Lower lobe of right lung (tissue), 2 donors: Measurements from ENCODE around the gene TMEM45B. TPM values are rescaled to one million over a fixed set of nuclear protein-coding genes. Genes with fewer than 3 reads are reported as not detected.
A peak's percentile ranks its signal among the peaks of the same experiment; 100 is the strongest.

Experiments used
- ATAC-seq, 2 donors: fragments of 200-7000 bp; cut with Tn5 transposase; one replicate each; pipeline ENCODE4 v1.9.1; 2020 to 2022; ENCODE audit warnings: mild to moderate bottlenecking in 2 of 2, moderate library complexity in 2 of 2
- DNase-seq: peaks from one replicate; pipeline ENCODE4 v3.0.0-alpha.2; 2020
- H3K27ac ChIP-seq: fragments of 200-600 bp; one replicate; pipeline ENCODE4 v1.8.0; 2022
- H3K27me3 ChIP-seq: fragments of 200-600 bp; one replicate; pipeline ENCODE4 v1.8.0; 2022; ENCODE audit warnings: low read depth
- H3K36me3 ChIP-seq: fragments of 200-600 bp; one replicate; pipeline ENCODE4 v1.8.0; 2022; ENCODE audit warnings: mild to moderate bottlenecking
- H3K4me1 ChIP-seq: fragments of 200-600 bp; one replicate; pipeline ENCODE4 v1.8.0; 2022
- H3K4me3 ChIP-seq: fragments of 200-600 bp; one replicate; pipeline ENCODE4 v1.8.0; 2022; ENCODE audit warnings: mild to moderate bottlenecking
- H3K9me3 ChIP-seq: fragments of 200-600 bp; one replicate; pipeline ENCODE4 v1.8.0; 2022
- intact Hi-C: fragments of 100-400 bp; cut with DNase I; formaldehyde crosslinking; loops from one replicate; pipeline ENCODE4 v1.11.0; 2022
- long read RNA-seq: library from polyadenylated mRNA; unstranded; transcript quantifications from one replicate; pipeline ENCODE4 v2.0.0, GENCODE V29; 2021
- total RNA-seq: library from RNA; stranded (reverse); fragmentation: NEBNext Ultra II Directional; extraction: Animal tissue kit (Norgen Biotek cat#: 25700); gene quantifications from one replicate; pipeline ENCODE4 v1.2.1, GENCODE V29; 2021
- TF ChIP-seq, protein P1 (sequence below): fragments of 200-600 bp; IDR thresholded peaks from one replicate; pipeline ENCODE4 v1.8.0; 2022; ENCODE audit warnings: antibody characterized with exemption, mild to moderate bottlenecking
- donor health status: DM: no; HTN: yes; CAD: no; lungs with severe emphysema.

TMEM45B gene
- 13.8 TPM for total RNA-seq
- long read RNA-seq, transcript TMEM45B-201 (6 exons, 2,234 nt), result major isoform, 12 of 18 reads
- long read RNA-seq, partial matches to known transcripts, result 3 of 18 reads
- long read RNA-seq, other reads (novel, unspliced or antisense), result 3 of 18 reads

DNA sequence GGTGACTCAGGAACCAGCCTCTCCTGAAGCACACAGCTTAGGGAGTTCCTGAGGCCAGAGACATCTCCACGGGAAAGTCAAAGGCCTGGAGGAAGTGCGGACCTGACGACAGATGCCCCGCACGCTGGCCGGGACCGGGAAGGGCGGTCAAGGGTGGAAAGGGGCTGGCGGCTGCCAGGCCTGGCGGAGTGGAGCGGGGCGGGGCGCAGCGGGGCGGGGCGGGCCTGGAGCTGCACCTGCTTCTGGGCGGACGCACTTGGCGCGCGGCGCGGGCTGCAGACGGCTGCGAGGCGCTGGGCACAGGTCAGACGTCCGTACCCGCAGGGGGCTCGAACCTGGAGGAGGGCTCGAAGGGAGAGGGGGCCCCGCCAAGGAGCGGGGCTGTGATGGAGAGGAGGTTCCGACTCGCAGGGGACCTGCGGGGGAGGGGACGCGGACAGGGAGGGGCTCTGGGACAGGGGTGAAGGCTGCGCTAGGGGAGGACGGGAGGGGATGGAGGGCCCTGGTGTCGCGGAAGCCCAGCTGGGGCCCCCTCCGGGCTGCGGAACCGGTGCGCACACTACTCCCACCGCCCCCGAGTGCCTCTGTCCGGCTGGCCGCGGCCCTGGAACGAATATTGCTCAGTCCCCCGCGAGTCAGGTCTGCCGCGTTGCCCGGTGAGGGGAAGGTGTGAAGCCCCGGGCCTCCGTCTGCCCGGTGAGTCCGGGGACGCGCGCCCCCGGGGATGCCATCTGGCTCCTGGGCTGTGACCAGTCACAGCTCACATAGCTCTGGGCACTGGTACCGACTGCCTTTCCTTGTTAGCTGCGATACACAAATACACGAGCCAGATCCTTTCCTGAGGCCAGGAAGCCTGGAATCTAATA, at the start of gene TMEM45B:
TSS of gene TMEM45B (plus strand) at position 253 of the 866 bp plus-strand sequence. CDS start 36,635 bp downstream, outside the sequence.
- no peaks in the 10 kb centered on the region for H3K9me3 ChIP-seq
- no peak within 1 kb of the TSS for H3K27ac ChIP-seq
- no peaks in the 10 kb centered on the region for H3K36me3 ChIP-seq
- TF ChIP-seq, protein P1, sequence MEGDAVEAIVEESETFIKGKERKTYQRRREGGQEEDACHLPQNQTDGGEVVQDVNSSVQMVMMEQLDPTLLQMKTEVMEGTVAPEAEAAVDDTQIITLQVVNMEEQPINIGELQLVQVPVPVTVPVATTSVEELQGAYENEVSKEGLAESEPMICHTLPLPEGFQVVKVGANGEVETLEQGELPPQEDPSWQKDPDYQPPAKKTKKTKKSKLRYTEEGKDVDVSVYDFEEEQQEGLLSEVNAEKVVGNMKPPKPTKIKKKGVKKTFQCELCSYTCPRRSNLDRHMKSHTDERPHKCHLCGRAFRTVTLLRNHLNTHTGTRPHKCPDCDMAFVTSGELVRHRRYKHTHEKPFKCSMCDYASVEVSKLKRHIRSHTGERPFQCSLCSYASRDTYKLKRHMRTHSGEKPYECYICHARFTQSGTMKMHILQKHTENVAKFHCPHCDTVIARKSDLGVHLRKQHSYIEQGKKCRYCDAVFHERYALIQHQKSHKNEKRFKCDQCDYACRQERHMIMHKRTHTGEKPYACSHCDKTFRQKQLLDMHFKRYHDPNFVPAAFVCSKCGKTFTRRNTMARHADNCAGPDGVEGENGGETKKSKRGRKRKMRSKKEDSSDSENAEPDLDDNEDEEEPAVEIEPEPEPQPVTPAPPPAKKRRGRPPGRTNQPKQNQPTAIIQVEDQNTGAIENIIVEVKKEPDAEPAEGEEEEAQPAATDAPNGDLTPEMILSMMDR, result no peak
- H3K4me1 ChIP-seq, result no peaks in the 10 kb centered on the region
- ATAC-seq (peak; percentile 95 to 97), DNase-seq (peak; percentile 76)
- peaks cover 9% of the 10 kb centered on the region for H3K27me3 ChIP-seq
- intact Hi-C loops, result no loop called here
- peak within 1 kb of the TSS; percentile 50 for H3K4me3 ChIP-seq

DNA sequence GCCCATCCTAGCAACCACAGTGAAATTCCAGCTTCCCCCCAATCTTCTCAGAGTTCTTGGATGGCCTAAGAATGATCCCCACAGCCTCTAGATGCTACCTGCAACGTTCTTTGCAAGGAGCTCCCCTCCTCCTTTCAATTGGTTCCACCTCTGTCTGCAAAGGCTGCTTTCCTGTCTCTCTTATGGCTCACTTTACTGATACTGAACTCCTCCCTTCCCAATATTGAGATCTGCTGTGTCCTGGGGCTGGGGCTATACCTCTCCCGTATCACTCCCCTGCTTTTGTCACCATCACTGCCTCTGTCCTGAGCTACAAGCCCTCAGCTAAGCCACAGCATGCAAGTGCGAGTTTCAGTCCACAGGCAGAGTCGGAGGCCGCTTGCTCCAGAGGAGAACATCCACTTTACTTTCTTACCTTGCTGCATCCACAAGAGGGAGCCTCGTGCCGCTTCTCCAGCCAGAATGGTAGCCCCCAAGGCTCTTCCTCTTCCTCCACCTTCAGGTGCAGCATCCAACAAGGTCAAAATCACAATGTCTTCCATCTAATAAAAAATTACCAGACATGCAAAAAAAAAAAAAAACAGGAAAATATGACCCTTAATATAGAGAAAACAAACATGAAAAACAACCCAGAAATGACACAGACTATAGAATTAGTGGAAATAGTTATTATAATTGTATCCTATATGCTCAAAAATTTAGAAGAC, 48.6 kb upstream of the TMEM45B start:
- Histone ChIP-seq H3K9me3 (peaks cover 7% of the 10 kb centered on the region), H3K27me3 (no peaks in the 10 kb centered on the region), H3K4me3 (no peak overlapping the region), H3K4me1 (no peaks in the 10 kb centered on the region), H3K27ac (no peak overlapping the region), H3K36me3 (no peaks in the 10 kb centered on the region)
- DNase-seq (no peak), ATAC-seq (peak; percentile 41 to 67)
- intact Hi-C loops, result no loop called here
- TF ChIP-seq, protein P1, result peak; percentile 40

DNA sequence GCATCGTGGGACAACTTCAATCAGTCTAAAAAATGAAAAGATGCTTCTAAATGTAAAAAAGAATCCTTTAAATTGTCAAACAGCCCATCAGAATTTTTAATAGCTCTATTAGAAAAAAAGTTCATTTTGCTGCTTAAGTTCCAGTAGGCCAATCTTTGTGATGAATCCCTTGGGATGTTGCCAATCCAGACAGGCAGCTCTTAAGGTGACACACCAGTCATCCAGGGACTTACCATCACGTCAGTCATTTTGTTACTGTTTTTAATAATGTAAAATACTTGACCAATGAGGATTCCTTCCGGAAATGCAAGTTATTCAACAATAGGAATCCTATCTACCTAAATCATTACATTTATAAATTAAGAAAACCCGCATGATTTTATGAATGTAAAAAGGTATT, 47.8 kb upstream of the TMEM45B start:
- intact Hi-C loops, result no loop called here
- Histone ChIP-seq H3K4me3 (no peak overlapping the region), H3K36me3 (no peaks in the 10 kb centered on the region), H3K4me1 (no peaks in the 10 kb centered on the region), H3K9me3 (peaks cover 7% of the 10 kb centered on the region), H3K27ac (no peak overlapping the region), H3K27me3 (no peaks in the 10 kb centered on the region)
- TF ChIP-seq, protein P1, result no peak
- DNase-seq (no peak), ATAC-seq (no peak)

DNA sequence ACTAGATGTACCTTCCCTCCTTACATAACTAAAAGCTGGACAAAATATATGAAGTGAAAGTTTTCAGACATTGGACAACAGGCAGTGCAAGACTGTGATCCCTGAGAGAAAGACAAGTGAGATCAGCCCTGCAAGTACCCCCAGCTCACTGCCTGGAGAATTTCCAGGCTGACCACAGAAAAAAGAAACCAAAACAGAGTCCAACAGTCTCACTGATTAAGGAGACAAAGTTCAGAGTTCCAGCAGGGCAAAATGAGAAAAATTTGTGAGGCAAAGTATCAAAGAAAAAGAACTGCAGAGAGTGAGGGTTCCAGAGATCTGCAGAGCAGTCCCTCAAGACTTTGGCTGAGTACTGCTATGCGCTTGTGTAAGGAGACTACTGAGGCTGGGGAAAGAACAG, 47.3 kb upstream of the TMEM45B start:
- no peaks in the 10 kb centered on the region for H3K36me3 ChIP-seq
- H3K4me3 ChIP-seq, result no peak overlapping the region
- intact Hi-C loops, result no loop called here
- no peaks in the 10 kb centered on the region for H3K4me1 ChIP-seq
- peaks cover 7% of the 10 kb centered on the region for H3K9me3 ChIP-seq
- ATAC-seq, result no peak
- TF ChIP-seq, protein P1, result no peak
- DNase-seq, result no peak
- no peak overlapping the region for H3K27ac ChIP-seq
- no peaks in the 10 kb centered on the region for H3K27me3 ChIP-seq

DNA sequence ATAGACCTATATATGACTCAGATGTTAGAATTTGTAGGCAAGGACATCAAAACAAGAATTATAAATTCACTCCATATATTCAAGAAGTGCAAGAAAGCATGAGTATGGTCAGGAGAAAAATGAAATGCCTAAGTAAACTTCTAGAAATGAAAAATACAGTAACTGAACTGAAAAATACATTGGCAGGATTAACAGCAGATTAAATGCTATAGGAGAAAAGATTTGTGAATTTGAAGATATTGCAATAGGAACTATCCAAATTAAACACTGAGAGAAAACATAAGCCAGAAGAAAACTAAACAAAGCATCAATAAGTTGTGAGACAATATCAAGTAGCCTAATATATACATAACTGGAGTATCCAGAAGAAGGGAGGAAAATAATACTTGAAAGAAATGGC, 46.6 kb upstream of the TMEM45B start:
- no peak overlapping the region for H3K4me3 ChIP-seq
- H3K36me3 ChIP-seq, result no peaks in the 10 kb centered on the region
- no peaks in the 10 kb centered on the region for H3K27me3 ChIP-seq
- no peak overlapping the region for H3K27ac ChIP-seq
- DNase-seq, result no peak
- H3K9me3 ChIP-seq, result peaks cover 7% of the 10 kb centered on the region
- TF ChIP-seq, protein P1, result no peak
- H3K4me1 ChIP-seq, result no peaks in the 10 kb centered on the region
- ATAC-seq, result no peak
- intact Hi-C loops, result no loop called here
